Liver (tissue), 3 donors: ENCODE results near the gene FGF11.

Experiments used
- ATF3 ChIP-seq: IDR thresholded peaks from 2 replicates; pipeline ENCODE4 v1.6.1; 2016; ENCODE audit warnings: antibody characterized with exemption
- CTCF ChIP-seq: fragments of 150-350 bp; IDR thresholded peaks from 2 replicates; pipeline ENCODE4 v1.5.1; 2017; ENCODE audit warnings: improper control_type of control experiment, low read depth, low read length; ENCODE audit not compliant: missing input control
- EGR1 ChIP-seq, 2 donors: IDR thresholded peaks; 2 replicates each; pipeline ENCODE4 v1.6.1; 2016 to 2018; ENCODE audit warnings: antibody characterized with exemption in 2 of 2, low read depth in 2 of 2
- FOXA1 ChIP-seq: IDR thresholded peaks from 2 replicates; pipeline ENCODE4 v1.6.1; 2016; ENCODE audit warnings: antibody characterized with exemption
- GABPA ChIP-seq, 2 donors: IDR thresholded peaks in 1 of 2; conservative IDR thresholded peaks in 1 of 2; 2 replicates each; pipeline ENCODE4 v1.6.1; 2016; ENCODE audit warnings: antibody characterized with exemption in 2 of 2, mild to moderate bottlenecking in 1 of 2, moderate library complexity in 1 of 2
- HNF4A ChIP-seq, 2 donors: conservative IDR thresholded peaks; 2 replicates each; pipeline ENCODE4 v1.6.1; 2016; ENCODE audit warnings: antibody characterized with exemption in 2 of 2, mild to moderate bottlenecking in 2 of 2
- HNF4G ChIP-seq: IDR thresholded peaks from 2 replicates; pipeline ENCODE4 v1.6.1; 2016; ENCODE audit warnings: antibody characterized with exemption
- JUND ChIP-seq, 2 donors: IDR thresholded peaks; 2 replicates each; pipeline ENCODE4 v1.6.1; 2016; ENCODE audit warnings: antibody characterized with exemption in 2 of 2
- NR2F2 ChIP-seq: IDR thresholded peaks from 2 replicates; pipeline ENCODE4 v1.6.1; 2016; ENCODE audit warnings: antibody characterized with exemption
- RAD21 ChIP-seq, 2 donors: IDR thresholded peaks; 2 replicates each; pipeline ENCODE4 v1.6.1; 2016; ENCODE audit warnings: antibody characterized with exemption in 2 of 2, mild to moderate bottlenecking in 2 of 2
- TAF1 ChIP-seq: conservative IDR thresholded peaks from 2 replicates; pipeline ENCODE4 v1.6.1; 2016; ENCODE audit warnings: antibody characterized with exemption, mild to moderate bottlenecking
- YY1 ChIP-seq: IDR thresholded peaks from 2 replicates; pipeline ENCODE4 v1.6.1; 2016; ENCODE audit warnings: antibody characterized with exemption, mild to moderate bottlenecking
- TF ChIP-seq, protein P1 (sequence below): IDR thresholded peaks from 2 replicates; pipeline ENCODE4 v1.6.1; 2016; ENCODE audit warnings: antibody characterized with exemption, mild to moderate bottlenecking
- TF ChIP-seq, protein P2 (sequence below): IDR thresholded peaks from 2 replicates; pipeline ENCODE4 v1.6.1; 2016; ENCODE audit warnings: antibody characterized with exemption
- donor health status: healthy.
- donor health status: healthy.

DNA sequence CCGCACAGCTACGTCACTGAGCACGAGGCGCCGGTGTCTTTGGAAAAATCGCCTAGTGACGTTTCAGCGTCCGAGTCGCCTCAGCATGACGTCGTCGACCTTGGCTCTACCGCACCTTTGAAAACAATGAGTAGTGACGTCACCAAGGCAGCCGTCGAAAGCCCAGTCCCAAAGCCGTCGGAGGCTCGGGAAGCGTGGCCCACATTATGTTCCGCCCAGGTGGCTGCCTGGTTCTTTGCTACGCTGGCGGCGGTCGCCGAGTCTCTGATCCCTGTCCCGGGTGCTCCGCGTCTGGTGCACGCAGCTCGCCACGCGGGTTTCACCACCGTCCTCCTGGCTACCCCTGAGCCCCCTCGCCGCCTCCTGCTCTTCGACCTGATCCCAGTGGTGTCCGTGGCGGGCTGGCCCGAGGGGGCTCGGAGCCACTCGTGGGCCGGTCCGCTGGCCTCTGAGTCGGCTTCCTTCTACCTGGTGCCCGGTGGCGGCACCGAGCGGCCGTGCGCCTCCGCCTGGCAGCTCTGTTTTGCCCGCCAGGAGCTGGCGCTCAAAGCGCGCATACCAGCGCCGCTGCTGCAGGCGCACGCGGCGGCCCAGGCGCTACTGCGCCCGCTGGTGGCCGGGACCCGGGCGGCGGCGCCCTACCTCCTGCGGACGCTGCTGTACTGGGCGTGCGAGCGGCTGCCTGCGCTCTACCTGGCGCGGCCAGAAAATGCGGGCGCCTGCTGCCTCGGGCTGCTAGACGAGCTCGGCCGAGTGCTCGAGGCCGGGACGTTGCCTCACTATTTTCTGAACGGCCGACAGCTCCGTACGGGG, 2.5 kb upstream of the FGF11 start:
- TF ChIP-seq CTCF (peak; percentile 79), GABPA (IDR thresholded peaks at IDR 0.05 in 1 of 2, conservative IDR thresholded peaks at IDR 0.05 in 1 of 2) (no peak), YY1 (peak; percentile 18), JUND (IDR thresholded peaks at IDR 0.05) (no peak), RAD21 (IDR thresholded peaks at IDR 0.05) (peak; percentile 70 to 73), EGR1 (IDR thresholded peaks at IDR 0.05; ENCODE audit: low read depth in 2 of 2) (no peak), HNF4G (no peak), NR2F2 (no peak), FOXA1 (no peak), TAF1 (peak; percentile 51), ATF3 (no peak), HNF4A (conservative IDR thresholded peaks at IDR 0.05) (no peak)
- TF ChIP-seq, protein P1, sequence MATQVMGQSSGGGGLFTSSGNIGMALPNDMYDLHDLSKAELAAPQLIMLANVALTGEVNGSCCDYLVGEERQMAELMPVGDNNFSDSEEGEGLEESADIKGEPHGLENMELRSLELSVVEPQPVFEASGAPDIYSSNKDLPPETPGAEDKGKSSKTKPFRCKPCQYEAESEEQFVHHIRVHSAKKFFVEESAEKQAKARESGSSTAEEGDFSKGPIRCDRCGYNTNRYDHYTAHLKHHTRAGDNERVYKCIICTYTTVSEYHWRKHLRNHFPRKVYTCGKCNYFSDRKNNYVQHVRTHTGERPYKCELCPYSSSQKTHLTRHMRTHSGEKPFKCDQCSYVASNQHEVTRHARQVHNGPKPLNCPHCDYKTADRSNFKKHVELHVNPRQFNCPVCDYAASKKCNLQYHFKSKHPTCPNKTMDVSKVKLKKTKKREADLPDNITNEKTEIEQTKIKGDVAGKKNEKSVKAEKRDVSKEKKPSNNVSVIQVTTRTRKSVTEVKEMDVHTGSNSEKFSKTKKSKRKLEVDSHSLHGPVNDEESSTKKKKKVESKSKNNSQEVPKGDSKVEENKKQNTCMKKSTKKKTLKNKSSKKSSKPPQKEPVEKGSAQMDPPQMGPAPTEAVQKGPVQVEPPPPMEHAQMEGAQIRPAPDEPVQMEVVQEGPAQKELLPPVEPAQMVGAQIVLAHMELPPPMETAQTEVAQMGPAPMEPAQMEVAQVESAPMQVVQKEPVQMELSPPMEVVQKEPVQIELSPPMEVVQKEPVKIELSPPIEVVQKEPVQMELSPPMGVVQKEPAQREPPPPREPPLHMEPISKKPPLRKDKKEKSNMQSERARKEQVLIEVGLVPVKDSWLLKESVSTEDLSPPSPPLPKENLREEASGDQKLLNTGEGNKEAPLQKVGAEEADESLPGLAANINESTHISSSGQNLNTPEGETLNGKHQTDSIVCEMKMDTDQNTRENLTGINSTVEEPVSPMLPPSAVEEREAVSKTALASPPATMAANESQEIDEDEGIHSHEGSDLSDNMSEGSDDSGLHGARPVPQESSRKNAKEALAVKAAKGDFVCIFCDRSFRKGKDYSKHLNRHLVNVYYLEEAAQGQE = peak; percentile 29
- TF ChIP-seq, protein P2, sequence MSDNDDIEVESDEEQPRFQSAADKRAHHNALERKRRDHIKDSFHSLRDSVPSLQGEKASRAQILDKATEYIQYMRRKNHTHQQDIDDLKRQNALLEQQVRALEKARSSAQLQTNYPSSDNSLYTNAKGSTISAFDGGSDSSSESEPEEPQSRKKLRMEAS = no peak
